SH-SY5Y (cell line): Measurements from ENCODE around the gene REEP2.

Experiments used
- GATA2 ChIP-seq: IDR thresholded peaks from 2 replicates; pipeline ENCODE4 v1.6.1; 2011; ENCODE audit warnings: mild to moderate bottlenecking, low read depth, low read length
- GATA3 ChIP-seq: IDR thresholded peaks from 2 replicates; pipeline ENCODE4 v1.6.1; 2011; ENCODE audit warnings: low read depth, mild to moderate bottlenecking, low read length, moderate library complexity

- no peak for TF ChIP-seq GATA2
- no peak for TF ChIP-seq GATA3
These were observed 10.8 kb downstream of the REEP2 start for GRCh38 chr5:138449501-138450239.
